AG04450 (cell line): ENCODE data around the gene ATP5F1D. TPM values are rescaled to one million over a fixed set of nuclear protein-coding genes. Genes with fewer than 3 reads are reported as not detected.
A peak's percentile ranks its signal among the peaks of the same experiment; 100 is the strongest.

Source experiments
- CTCF ChIA-PET: fragments of 300-600, 350-600 bp; formaldehyde crosslinking; extraction: SDS; loops from one replicate; lab custom pipeline; 2022; ENCODE audit warnings: antibody characterized with exemption, inconsistent platforms; lab: Charles Lee
- POLR2A ChIA-PET: fragments of 350-600 bp; formaldehyde crosslinking; extraction: SDS; loops from one replicate; lab custom pipeline; 2021; ENCODE audit warnings: antibody characterized with exemption, inconsistent platforms; lab: Yijun Ruan, JAX
- DNase-seq: peaks from one replicate; pipeline ENCODE4 v3.0.0-alpha.2; 2011; ENCODE audit warnings: low read depth, low spot score
- H3K27ac ChIP-seq: one replicate; pipeline ENCODE4 v1.5.1; 2012; ENCODE audit warnings: low read depth, low read length, control low read depth
- H3K27me3 ChIP-seq: one replicate; pipeline ENCODE4 v1.6.0; 2012; ENCODE audit warnings: low read length; ENCODE audit not compliant: control insufficient read depth, insufficient read depth
- H3K4me3 ChIP-seq: 2 replicates; pipeline ENCODE4 v1.5.1; 2011; ENCODE audit warnings: mild to moderate bottlenecking, low read depth, low read length, control low read depth
- H3K9me3 ChIP-seq: 2 replicates; pipeline ENCODE4 v1.5.1; 2012; ENCODE audit warnings: low read length; ENCODE audit not compliant: control insufficient read depth, insufficient read depth
- polyA plus RNA-seq: library from polyadenylated mRNA; depleted of rRNA; stranded (reverse); fragments of >200 nt; gene quantifications from 2 replicates; pipeline ENCODE4 v1.2.3, GENCODE V29; 2011
- TF ChIP-seq, protein P1 (sequence below): IDR thresholded peaks from 2 replicates; pipeline ENCODE4 v1.5.1; 2011; ENCODE audit warnings: low read depth, low read length, control low read depth, inconsistent platforms

ATP5F1D gene
- polyA plus RNA-seq, 1 experiment, result 36.4 TPM

- Histone ChIP-seq H3K27me3 (no peaks in the 10 kb centered on the region), H3K4me3 (no peak overlapping the region), H3K27ac (peak overlapping the region; percentile 11), H3K9me3 (no peaks in the 10 kb centered on the region; the same call in 1 of the 2 replicates)
- ChIA-PET CTCF (no interaction called here), POLR2A (interaction anchor here (0.6 to 1.4 kb wide), 3 partner anchors 20 to 123 kb away, joined by 3 to 5 read pairs (median 3); no protein-coding TSS in a partner anchor)
- DNase-seq, result no peak
- TF ChIP-seq, protein P1, sequence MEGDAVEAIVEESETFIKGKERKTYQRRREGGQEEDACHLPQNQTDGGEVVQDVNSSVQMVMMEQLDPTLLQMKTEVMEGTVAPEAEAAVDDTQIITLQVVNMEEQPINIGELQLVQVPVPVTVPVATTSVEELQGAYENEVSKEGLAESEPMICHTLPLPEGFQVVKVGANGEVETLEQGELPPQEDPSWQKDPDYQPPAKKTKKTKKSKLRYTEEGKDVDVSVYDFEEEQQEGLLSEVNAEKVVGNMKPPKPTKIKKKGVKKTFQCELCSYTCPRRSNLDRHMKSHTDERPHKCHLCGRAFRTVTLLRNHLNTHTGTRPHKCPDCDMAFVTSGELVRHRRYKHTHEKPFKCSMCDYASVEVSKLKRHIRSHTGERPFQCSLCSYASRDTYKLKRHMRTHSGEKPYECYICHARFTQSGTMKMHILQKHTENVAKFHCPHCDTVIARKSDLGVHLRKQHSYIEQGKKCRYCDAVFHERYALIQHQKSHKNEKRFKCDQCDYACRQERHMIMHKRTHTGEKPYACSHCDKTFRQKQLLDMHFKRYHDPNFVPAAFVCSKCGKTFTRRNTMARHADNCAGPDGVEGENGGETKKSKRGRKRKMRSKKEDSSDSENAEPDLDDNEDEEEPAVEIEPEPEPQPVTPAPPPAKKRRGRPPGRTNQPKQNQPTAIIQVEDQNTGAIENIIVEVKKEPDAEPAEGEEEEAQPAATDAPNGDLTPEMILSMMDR, result no peak
Measured at GRCh38 chr19:1233115-1233667, 8.4 kb upstream of the ATP5F1D start.

DNA sequence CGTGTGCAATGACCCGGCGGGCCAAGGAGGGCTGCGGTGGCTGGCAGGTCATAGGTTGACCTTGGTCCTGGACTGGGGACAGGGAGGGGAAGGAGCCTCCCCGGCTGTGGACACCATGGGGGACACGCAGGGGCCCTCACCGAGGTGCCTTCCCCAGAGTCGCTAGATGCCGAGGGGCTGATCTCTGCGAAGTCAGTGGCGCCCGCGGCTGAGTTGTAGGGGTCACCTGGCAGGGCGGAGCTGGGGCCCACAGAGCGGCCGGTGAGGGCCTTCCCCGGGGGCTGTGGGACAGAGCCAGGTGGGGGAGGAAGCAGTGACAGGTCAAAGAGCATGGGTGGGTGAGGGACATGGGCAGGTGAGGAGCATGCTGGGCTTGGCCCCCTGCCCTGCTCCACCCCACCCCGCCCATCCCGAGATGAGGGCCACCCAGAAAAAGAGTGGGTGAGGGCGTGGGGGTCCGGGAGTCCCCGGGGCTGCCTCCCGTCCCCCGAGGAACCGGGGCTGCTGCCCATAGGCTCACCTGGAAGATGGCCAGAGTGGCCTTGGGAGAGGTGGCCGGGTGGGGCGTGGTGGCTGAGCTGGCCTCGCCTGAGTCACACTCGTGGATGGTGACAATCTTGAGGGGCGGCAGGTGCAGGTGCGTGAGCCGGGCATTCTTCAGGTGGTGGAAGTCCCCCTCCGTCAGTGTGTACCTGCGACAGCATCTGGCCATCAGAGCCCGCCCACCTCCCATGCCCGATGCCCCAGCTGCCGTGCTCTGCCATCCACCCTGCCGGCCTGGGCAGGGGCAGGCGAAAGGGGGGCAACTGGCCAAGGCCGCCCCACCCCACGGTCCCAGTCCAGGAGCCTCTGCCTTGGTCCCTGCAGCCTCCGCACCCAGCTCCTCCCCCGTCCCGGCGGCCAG lies 7.2 kb upstream of the ATP5F1D start:
- ChIA-PET POLR2A (no interaction called here), CTCF (interaction anchor here (1.0 kb wide), 1 partner anchor 10 kb away, joined by 3 read pairs; no protein-coding TSS in a partner anchor)
- H3K4me3 ChIP-seq, result no peak overlapping the region

GRCh38 chr19:1234955-1235380 lies 6.6 kb upstream of the ATP5F1D start:
- TF ChIP-seq, protein P1, result no peak
- no peak for DNase-seq
- POLR2A ChIA-PET, result no interaction called here
- no peak overlapping the region for H3K4me3 ChIP-seq
- no peaks in the 10 kb centered on the region; the same call in 1 of the 2 replicates for H3K9me3 ChIP-seq
- no peaks in the 10 kb centered on the region for H3K27me3 ChIP-seq
- H3K27ac ChIP-seq, result no peak overlapping the region
- CTCF ChIA-PET, result interaction anchor here (1.0 kb wide), 1 partner anchor 10 kb away, joined by 3 read pairs; no protein-coding TSS in a partner anchor

More for the DNA sequence above, 7.2 kb upstream of the ATP5F1D start:
- H3K27me3 ChIP-seq, result no peaks in the 10 kb centered on the region
- no peak for DNase-seq
- TF ChIP-seq, protein P1, result no peak
- H3K27ac ChIP-seq, result no peak overlapping the region
- no peaks in the 10 kb centered on the region; the same call in 1 of the 2 replicates for H3K9me3 ChIP-seq

DNA sequence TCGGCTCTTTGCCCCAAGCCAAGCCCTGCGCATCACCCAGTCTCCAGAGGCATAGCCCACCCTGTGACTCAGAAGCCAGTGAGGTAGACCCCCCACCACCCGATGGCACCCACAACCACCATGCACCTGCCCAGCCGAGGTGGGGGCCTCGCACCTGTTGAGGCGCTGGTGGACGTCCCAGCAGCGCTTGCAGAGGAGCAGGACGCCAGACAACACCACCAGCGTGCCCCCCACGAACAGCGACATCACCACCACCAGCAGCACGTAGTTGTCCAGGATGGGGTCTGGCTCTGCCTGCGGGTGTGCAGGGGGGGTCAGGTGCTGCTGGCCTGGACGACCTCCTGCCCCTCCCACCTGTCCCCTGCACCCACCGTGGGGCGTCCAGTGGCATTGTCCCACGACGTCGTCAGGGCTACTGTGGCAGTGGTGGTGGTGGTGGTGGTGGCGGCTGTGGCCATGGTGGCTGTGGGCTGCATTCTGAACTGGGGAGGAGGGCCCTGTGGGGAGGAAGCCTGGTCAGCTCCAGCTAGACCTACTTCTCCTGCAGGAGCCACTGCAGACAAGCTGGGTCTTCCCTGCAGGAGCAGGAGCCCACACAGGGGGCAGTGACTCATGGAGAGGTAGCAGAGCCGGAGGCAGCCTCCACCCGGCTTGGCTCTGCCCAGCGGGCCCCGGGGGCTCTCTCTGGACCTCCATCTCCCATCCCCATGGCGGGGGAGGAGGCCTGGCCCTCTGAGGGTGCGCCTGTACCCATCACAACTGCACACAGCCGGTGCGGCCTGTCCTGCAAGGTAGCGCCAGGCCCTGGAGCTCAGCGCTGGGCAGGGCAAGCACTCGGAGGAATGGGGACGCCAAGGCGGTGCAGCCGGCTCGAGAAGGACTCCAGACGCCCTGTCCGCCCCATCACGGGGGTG lies 5.7 kb upstream of the ATP5F1D start:
- ChIA-PET POLR2A (interaction anchor here (0.5 to 1.3 kb wide), 4 partner anchors 11 to 136 kb away, joined by 3 to 8 read pairs (median 4); partner anchors contain the start of gene CIRBP), CTCF (interaction anchor here (1.0 kb wide), 1 partner anchor 9 kb away, joined by 3 read pairs; no protein-coding TSS in a partner anchor)
- Histone ChIP-seq H3K27ac (peak overlapping the region; percentile 21), H3K27me3 (no peaks in the 10 kb centered on the region), H3K4me3 (peak overlapping the region; percentile 73), H3K9me3 (no peaks in the 10 kb centered on the region; the same call in 1 of the 2 replicates)
- DNase-seq, result no peak
- TF ChIP-seq, protein P1, result no peak
